Measurements from ENCODE around the gene EIF3I. TPM values are rescaled to one million over a fixed set of nuclear protein-coding genes. Genes with fewer than 3 reads are reported as not detected.

The EIF3I gene
- total and polyA plus RNA-seq, 2 of the 8 experiments (the other 6 are each of a cell fraction or from before 2014, with no cell fraction given): 247 to 346 TPM

DNA sequence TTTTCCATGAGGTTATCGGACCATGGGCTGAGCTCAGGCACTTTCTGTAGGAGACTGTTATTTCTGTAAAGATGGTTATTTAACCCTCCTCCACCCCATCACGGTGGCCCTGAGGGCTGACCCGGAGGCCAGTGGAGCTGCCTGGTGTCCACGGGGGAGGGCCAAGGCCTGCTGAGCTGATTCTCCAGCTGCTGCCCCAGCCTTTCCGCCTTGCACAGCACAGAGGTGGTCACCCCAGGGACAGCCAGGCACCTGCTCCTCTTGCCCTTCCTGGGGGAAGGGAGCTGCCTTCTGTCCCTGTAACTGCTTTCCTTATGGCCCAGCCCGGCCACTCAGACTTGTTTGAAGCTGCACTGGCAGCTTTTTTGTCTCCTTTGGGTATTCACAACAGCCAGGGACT is 24.4 kb upstream of the EIF3I start:
- no peak for FAIRE-seq
- Histone ChIP-seq H2BK20ac (ENCODE audit: low read length) (no peak overlapping the region), H3K14ac (ENCODE audit: insufficient read length) (no peak overlapping the region), H4K20me1 (replicated peaks in 1 of 2; ENCODE audit: control insufficient read depth in 1 of 2, insufficient read depth in 2 of 2, low read length in 2 of 2) (peaks cover 6 to 8% of the 10 kb centered on the region in 2 experiments), H2BK12ac (ENCODE audit: low read depth, low read length) (no peak overlapping the region), H3K18ac (ENCODE audit: extremely low read depth, low read length) (no peak overlapping the region), H3K4ac (replicated peaks; ENCODE audit: insufficient read length, low read depth, low read length) (no peak overlapping the region), H3K23ac (ENCODE audit: insufficient read length) (no peak overlapping the region), H4K8ac (ENCODE audit: extremely low read depth, insufficient read depth, low read length) (no peak overlapping the region), H3K27me3 (replicated peaks in 1 of 4; ENCODE audit: control insufficient read depth in 3 of 4, extremely low read depth in 1 of 4, insufficient read depth in 3 of 4, low read length in 3 of 4) (no peaks in the 10 kb centered on the region; a peak in 1 of 7 replicates), H3K79me1 (ENCODE audit: low read depth, low read length) (0 out of 2 replicates have a peak, but pooled peaks cover 3% of the 10 kb centered on the region), H3K4me3 (ENCODE audit: extremely low read depth in 1 of 4, insufficient read depth in 2 of 4, low read depth in 3 of 4, low read length in 4 of 4) (no peak overlapping the region), H3K23me2 (ENCODE audit: low read depth, low read length) (peaks cover 9% of the 10 kb centered on the region; the same call in 1 of the 2 replicates), H2AK5ac (ENCODE audit: low read depth, low read length) (no peak overlapping the region), H3K36me3 (ENCODE audit: control insufficient read depth in 2 of 4, insufficient read depth in 4 of 4, low read length in 3 of 4) (peaks cover 28 to 49% (median 39%) of the 10 kb centered on the region in 4 experiments; a peak in 7 of 8 replicates), H3K9me3 (ENCODE audit: insufficient read depth in 2 of 2, low read depth in 1 of 2, low read length in 1 of 2) (no peaks in the 10 kb centered on the region), H3K79me2 (ENCODE audit: control insufficient read depth in 1 of 2, insufficient read depth in 2 of 2, low read length in 2 of 2) (no peaks in the 10 kb centered on the region), H2BK120ac (replicated peaks; ENCODE audit: low read depth, low read length) (no peak overlapping the region), H3K9ac (replicated peaks in 1 of 4; ENCODE audit: extremely low read depth in 1 of 4, low read depth in 3 of 4, low read length in 3 of 4) (no peak overlapping the region), H2AFZ (ENCODE audit: low read length) (no peak overlapping the region), H2BK5ac (ENCODE audit: low read depth, low read length) (no peak overlapping the region), H3K27ac (ENCODE audit: low read depth, low read length) (no peak overlapping the region), H4K5ac (ENCODE audit: insufficient read length, low read depth, low read length) (no peak overlapping the region), H2BK15ac (ENCODE audit: low read length) (no peak overlapping the region), H3K4me1 (replicated peaks in 1 of 4; ENCODE audit: control insufficient read depth in 3 of 4, insufficient read depth in 4 of 4, low read length in 3 of 4) (peaks cover 13 to 28% (median 18%) of the 10 kb centered on the region in 4 experiments), H3K4me2 (ENCODE audit: insufficient read depth in 1 of 2, low read depth in 2 of 2, low read length in 2 of 2) (no peak overlapping the region), H3K56ac (replicated peaks; ENCODE audit: insufficient read length, low read depth, low read length) (no peak overlapping the region), H4K91ac (replicated peaks; ENCODE audit: insufficient read length, low read length) (no peak overlapping the region)
- WGBS, 2 experiments (ENCODE audit: extremely low coverage in 1 of 2, insufficient coverage in 1 of 2, insufficient read length in 1 of 2, insufficient replicate concordance in 2 of 2, low coverage in 1 of 2, low lambda C conversion rate in 2 of 2, missing lambda C conversion rate in 1 of 2): 94% methylated on average over 6 of the region's 6 CpGs; no CpG with 5 or more reads in 1 of the 2 experiments
- CTCF ChIA-PET (ENCODE audit: partially characterized antibody): interaction anchor here (1.8 to 2.4 kb wide), 3 partner anchors 18 to 50 kb away, joined by 7 to 16 read pairs (median 8); no protein-coding TSS in a partner anchor
- POLR2A ChIA-PET (ENCODE audit: partially characterized antibody): interaction anchor here (0.7 to 21.3 kb wide), 14 partner anchors 11 to 143 kb away, joined by 3 to 332 read pairs (median 6); partner anchors contain the start of genes DCDC2B, IQCC, TMEM39B and TXLNA
- DNase-seq (ENCODE audit: low read depth in 1 of 2, low spot score in 2 of 2): no peak
- TF ChIP-seq GABPA (IDR thresholded peaks at IDR 0.05; ENCODE audit: borderline replicate concordance, insufficient read depth, low read length) (no peak), PHF8 (conservative IDR thresholded peaks at IDR 0.05; ENCODE audit: low read depth, low read length) (no peak), SIRT6 (IDR thresholded peaks at IDR 0.05; ENCODE audit: low read length) (no peak), CTBP2 (IDR thresholded peaks at IDR 0.05; ENCODE audit: borderline replicate concordance, insufficient read depth, insufficient read length, low read length) (no peak), CBX5 (IDR thresholded peaks at IDR 0.05; ENCODE audit: low read depth, low read length) (no peak), HDAC2 (IDR thresholded peaks at IDR 0.05; ENCODE audit: borderline replicate concordance in 1 of 2, low read depth in 2 of 2, low read length in 2 of 2) (no peak), KDM1A (IDR thresholded peaks at IDR 0.05; ENCODE audit: borderline replicate concordance, low read length) (no peak), BACH1 (IDR thresholded peaks at IDR 0.05; ENCODE audit: low read length) (no peak), CEBPB (IDR thresholded peaks at IDR 0.05; ENCODE audit: low read depth, low read length) (no peak), MAFK (IDR thresholded peaks at IDR 0.05; ENCODE audit: low read depth, low read length) (no peak), EGR1 (IDR thresholded peaks at IDR 0.05; ENCODE audit: borderline replicate concordance, low read depth, low read length) (no peak)
- TF ChIP-seq, protein P1, sequence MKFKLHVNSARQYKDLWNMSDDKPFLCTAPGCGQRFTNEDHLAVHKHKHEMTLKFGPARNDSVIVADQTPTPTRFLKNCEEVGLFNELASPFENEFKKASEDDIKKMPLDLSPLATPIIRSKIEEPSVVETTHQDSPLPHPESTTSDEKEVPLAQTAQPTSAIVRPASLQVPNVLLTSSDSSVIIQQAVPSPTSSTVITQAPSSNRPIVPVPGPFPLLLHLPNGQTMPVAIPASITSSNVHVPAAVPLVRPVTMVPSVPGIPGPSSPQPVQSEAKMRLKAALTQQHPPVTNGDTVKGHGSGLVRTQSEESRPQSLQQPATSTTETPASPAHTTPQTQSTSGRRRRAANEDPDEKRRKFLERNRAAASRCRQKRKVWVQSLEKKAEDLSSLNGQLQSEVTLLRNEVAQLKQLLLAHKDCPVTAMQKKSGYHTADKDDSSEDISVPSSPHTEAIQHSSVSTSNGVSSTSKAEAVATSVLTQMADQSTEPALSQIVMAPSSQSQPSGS (IDR thresholded peaks at IDR 0.05; ENCODE audit: low read length): no peak
